HG03432 (cell line): ENCODE results near the gene VTA1.

Experiments
- ATAC-seq: cut with Tn5 transposase; IDR thresholded peaks from one replicate; pipeline ENCODE4 v1.9.1; 2021; ENCODE audit warnings: mild to moderate bottlenecking, moderate library complexity; ENCODE audit not compliant: unreplicated experiment

The VTA1 gene

GRCh38 chr6:142260748-142261147 lies 113.7 kb downstream of the VTA1 start:
- ATAC-seq = no peak

DNA sequence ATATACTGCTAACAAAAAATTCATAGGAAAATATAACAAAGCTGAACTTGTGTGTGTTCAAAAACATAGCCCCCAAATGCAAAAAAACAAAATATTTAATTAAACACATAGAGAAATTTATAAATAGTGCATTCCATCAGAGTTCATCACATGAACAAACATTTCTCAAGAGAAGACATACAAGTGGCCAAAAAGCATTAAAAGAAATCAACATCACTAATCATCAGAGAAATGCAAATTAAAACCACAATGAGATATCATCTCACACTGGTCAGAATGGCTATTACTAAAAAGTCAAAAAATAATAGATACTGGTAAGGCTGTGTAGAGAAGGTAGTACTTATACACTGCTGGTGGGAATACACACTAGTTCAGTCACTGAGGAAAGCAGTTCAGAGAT lies 115.2 kb downstream of the VTA1 start:
- no peak for ATAC-seq

DNA sequence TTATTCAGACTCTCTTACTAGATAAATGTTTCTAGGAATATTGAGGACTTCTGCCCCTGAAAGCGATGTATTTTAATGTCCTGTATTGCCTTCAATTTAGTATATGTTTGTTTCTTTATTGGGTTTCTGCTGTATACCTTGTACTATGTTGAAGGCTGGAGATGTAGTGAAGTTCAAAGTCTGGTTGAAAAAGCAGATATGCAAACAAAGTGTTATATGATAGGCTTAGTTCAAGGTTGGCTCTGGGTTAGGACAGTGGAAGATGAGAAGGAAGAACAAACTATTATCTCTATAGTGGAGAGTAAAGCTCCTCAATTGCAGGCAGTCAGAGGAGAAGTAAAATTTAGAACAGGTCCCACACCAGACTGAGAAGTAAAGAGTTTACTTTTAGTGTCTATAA lies 118.4 kb downstream of the VTA1 start:
- ATAC-seq = no peak

GRCh38 chr6:142266060-142266459 lies 119.0 kb downstream of the VTA1 start:
- no peak for ATAC-seq

DNA sequence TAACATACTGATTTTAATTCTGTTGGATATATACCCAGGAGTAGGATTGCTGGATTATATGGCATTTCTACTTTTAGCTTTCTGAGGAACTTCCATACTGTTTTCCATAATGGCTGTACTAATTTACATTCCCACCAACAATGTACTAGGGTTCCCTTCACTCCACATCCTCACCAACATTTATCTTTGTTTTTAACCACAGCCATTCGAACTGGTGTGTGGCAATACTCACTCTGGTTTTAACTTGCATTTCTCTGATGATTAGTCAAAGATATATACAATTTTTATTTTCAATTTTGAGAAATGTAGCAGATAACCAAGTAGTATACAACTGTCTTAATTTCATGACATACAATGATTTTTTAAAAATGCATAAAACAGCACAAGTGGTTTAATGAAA lies 124.4 kb downstream of the VTA1 start:
- ATAC-seq = no peak
